Right lung (tissue), 10 donors: ENCODE results near the gene DNAAF2. TPM values are rescaled to one million over a fixed set of nuclear protein-coding genes. Genes with fewer than 3 reads are reported as not detected.
"Not testable (repeated sequence)": the region's sequence is repeated elsewhere in the genome, so short reads cannot be mapped to it uniquely, and the experiment has no call there.

Experiments
- DNase-seq, 2 donors: peaks; one replicate each; pipeline ENCODE4 v3.0.0-alpha.2; 2013
- long read RNA-seq, 8 donors: transcript quantifications; one replicate each; lab custom pipeline, GENCODE V29; 2026
- polyA plus RNA-seq, 5 donors: library from polyadenylated mRNA; unstranded; fragments of 120-200 nt; gene quantifications; one replicate each; pipeline versions ENCODE4 v1.2.1 to v1.2.3, GENCODE V29; 2013; ENCODE audit warnings: inconsistent platforms in 1 of 5, low replicate concordance in 1 of 5; ENCODE audit not compliant: insufficient read length in 5 of 5, insufficient read depth in 1 of 5

The DNAAF2 gene
- 10 to 100 TPM; 13.4 to 16.5 (median 14.4) TPM for polyA plus RNA-seq
- long read RNA-seq, donor 1, transcript DNAAF2-201 (3 exons, 2,963 nt): major isoform, 13 of 25 reads
- long read RNA-seq, donor 1, transcript DNAAF2-202 (2 exons, 2,819 nt): minor isoform, 6 of 25 reads
- long read RNA-seq, donor 1, partial matches to known transcripts: 6 of 25 reads
- long read RNA-seq, donor 1, other reads (novel, unspliced or antisense): 0 of 25 reads
- long read RNA-seq, donor 2, transcript DNAAF2-201 (3 exons, 2,963 nt): major isoform, 6 of 11 reads
- long read RNA-seq, donor 2, transcript DNAAF2-202 (2 exons, 2,819 nt): minor isoform, 5 of 11 reads
- long read RNA-seq, donor 2, partial matches to known transcripts: 0 of 11 reads
- long read RNA-seq, donor 2, other reads (novel, unspliced or antisense): 0 of 11 reads
- long read RNA-seq, donor 3, transcript DNAAF2-201 (3 exons, 2,963 nt): minor isoform, 5 of 12 reads
- long read RNA-seq, donor 3, transcript DNAAF2-202 (2 exons, 2,819 nt): major isoform, 7 of 12 reads
- long read RNA-seq, donor 3, partial matches to known transcripts: 0 of 12 reads
- long read RNA-seq, donor 3, other reads (novel, unspliced or antisense): 0 of 12 reads
- long read RNA-seq, donor 4, partial matches to known transcripts: 0 of 5 reads
- long read RNA-seq, donor 4, other reads (novel, unspliced or antisense): 0 of 5 reads
- long read RNA-seq, donor 5, transcript DNAAF2-202 (2 exons, 2,819 nt): minor isoform, 5 of 12 reads
- long read RNA-seq, donor 5, transcript DNAAF2-201 (3 exons, 2,963 nt): major isoform, 7 of 12 reads
- long read RNA-seq, donor 5, partial matches to known transcripts: 0 of 12 reads
- long read RNA-seq, donor 5, other reads (novel, unspliced or antisense): 0 of 12 reads
- long read RNA-seq, donor 6, transcript DNAAF2-201 (3 exons, 2,963 nt): major isoform, 17 of 21 reads
- long read RNA-seq, donor 6, partial matches to known transcripts: 0 of 21 reads
- long read RNA-seq, donor 6, other reads (novel, unspliced or antisense): 0 of 21 reads
- long read RNA-seq, donor 7, transcript DNAAF2-202 (2 exons, 2,819 nt): major isoform, 15 of 27 reads
- long read RNA-seq, donor 7, transcript DNAAF2-201 (3 exons, 2,963 nt): minor isoform, 12 of 27 reads
- long read RNA-seq, donor 7, partial matches to known transcripts: 0 of 27 reads
- long read RNA-seq, donor 7, other reads (novel, unspliced or antisense): 0 of 27 reads
- long read RNA-seq, donor 8, partial matches to known transcripts: 0 of 5 reads
- long read RNA-seq, donor 8, other reads (novel, unspliced or antisense): 0 of 5 reads

- peak; percentile 72 to 78 for DNase-seq
These were observed at the start of gene DNAAF2 for GRCh38 chr14:49634547-49635334. TSS of gene DNAAF2 (minus strand) at chr14:49635244. CDS start at chr14:49635149, 95 bp downstream.

GRCh38 chr14:49679271-49679670 is 44.2 kb upstream of the DNAAF2 start:
- no peak for DNase-seq

GRCh38 chr14:49677643-49678042 is 42.6 kb upstream of the DNAAF2 start:
- DNase-seq: no peak

- no peak for DNase-seq
These were observed 38.5 kb upstream of the DNAAF2 start for GRCh38 chr14:49673586-49673985.

- no peak for DNase-seq
These were observed 35.4 kb upstream of the DNAAF2 start for GRCh38 chr14:49670475-49670874.

- no peak for DNase-seq
These were observed 24.7 kb upstream of the DNAAF2 start for GRCh38 chr14:49659526-49660455.

- DNase-seq: not testable (repeated sequence)
These were observed 22.5 kb upstream of the DNAAF2 start for GRCh38 chr14:49657500-49657899.

- no peak for DNase-seq
These were observed 19.5 kb upstream of the DNAAF2 start for GRCh38 chr14:49654511-49654910.

- no peak for DNase-seq
These were observed 18.5 kb upstream of the DNAAF2 start for GRCh38 chr14:49653508-49653907.

- no peak for DNase-seq
These were observed 7.1 kb upstream of the DNAAF2 start for GRCh38 chr14:49642163-49642562.

- DNase-seq: no peak
These were observed 6.7 kb upstream of the DNAAF2 start for GRCh38 chr14:49641697-49642129.

GRCh38 chr14:49640540-49641417 is 5.7 kb upstream of the DNAAF2 start:
- DNase-seq: no peak

GRCh38 chr14:49637534-49638078 is 2.6 kb upstream of the DNAAF2 start:
- DNase-seq: no peak

GRCh38 chr14:49636866-49637265 is 1.8 kb upstream of the DNAAF2 start:
- DNase-seq: no peak

- peak; percentile 95 for DNase-seq
These were observed 1.2 kb downstream of the DNAAF2 start for GRCh38 chr14:49633640-49634546.

- no peak for DNase-seq
These were observed 10.9 kb downstream of the DNAAF2 start for GRCh38 chr14:49623941-49624839.
